Left forelimb (tissue), 1 donor: Measurements from ENCODE around the gene PMPCB.
A peak's percentile ranks its signal among the peaks of the same experiment; 100 is the strongest.
"Not testable (repeated sequence)": the region's sequence is repeated elsewhere in the genome, so short reads cannot be mapped to it uniquely, and the experiment has no call there.

Experiments
- DNase-seq: peaks from one replicate; pipeline ENCODE4 v3.0.0-alpha.2; 2018; ENCODE audit warnings: low spot score

PMPCB gene

GRCh38 chr7:103296901-103297836 is at the start of gene PMPCB:
PMPCB (plus strand) TSS chr7:103297435; CDS start chr7:103297460, 25 bp downstream.
- peak; percentile 93 for DNase-seq

- DNase-seq = not testable (repeated sequence)
These were observed 43.3 kb upstream of the PMPCB start for GRCh38 chr7:103253699-103254506.

- not testable (repeated sequence) for DNase-seq
These were observed 33.2 kb upstream of the PMPCB start for GRCh38 chr7:103264054-103264453.

GRCh38 chr7:103266229-103266628 is 31.0 kb upstream of the PMPCB start:
- not testable (repeated sequence) for DNase-seq

GRCh38 chr7:103273374-103273773 is 23.9 kb upstream of the PMPCB start:
- not testable (repeated sequence) for DNase-seq

- not testable (repeated sequence) for DNase-seq
These were observed 22.4 kb upstream of the PMPCB start for GRCh38 chr7:103274867-103275266.

GRCh38 chr7:103278195-103278594 is 19.0 kb upstream of the PMPCB start:
- DNase-seq = not testable (repeated sequence)

- DNase-seq = not testable (repeated sequence)
These were observed 17.6 kb upstream of the PMPCB start for GRCh38 chr7:103279636-103279962.

- peak; percentile 83 for DNase-seq
These were observed 17.1 kb upstream of the PMPCB start for GRCh38 chr7:103279963-103280802.

- not testable (repeated sequence) for DNase-seq
These were observed 16.5 kb upstream of the PMPCB start for GRCh38 chr7:103280803-103281155.

- DNase-seq = not testable (repeated sequence)
These were observed 14.3 kb upstream of the PMPCB start for GRCh38 chr7:103282802-103283427.

- no peak for DNase-seq
These were observed 5.1 kb upstream of the PMPCB start for GRCh38 chr7:103292122-103292521.

- DNase-seq = no peak
These were observed 3.7 kb upstream of the PMPCB start for GRCh38 chr7:103293526-103293925.

GRCh38 chr7:103297837-103298179 is 573 bp downstream of the PMPCB start:
- no peak for DNase-seq

GRCh38 chr7:103299660-103300059 is 2.4 kb downstream of the PMPCB start:
- DNase-seq = no peak

- DNase-seq = no peak
These were observed 4.2 kb downstream of the PMPCB start for GRCh38 chr7:103301441-103301840.

- DNase-seq = no peak
These were observed 10.4 kb downstream of the PMPCB start for GRCh38 chr7:103307503-103308231.

GRCh38 chr7:103314852-103315251 is 17.6 kb downstream of the PMPCB start:
- no peak for DNase-seq

GRCh38 chr7:103316380-103316941 is 19.2 kb downstream of the PMPCB start:
- DNase-seq = no peak

- DNase-seq = no peak
These were observed 19.8 kb downstream of the PMPCB start for GRCh38 chr7:103317009-103317408.

GRCh38 chr7:103325744-103326143 is 28.5 kb downstream of the PMPCB start:
- no peak for DNase-seq
